HUDEP-2 (cell line): ENCODE data around the gene FLNA.
"Not testable (repeated sequence)": the region's sequence is repeated elsewhere in the genome, so short reads cannot be mapped to it uniquely, and the experiment has no call there.

Experiments
- DNase-seq, 76 experiments: peaks; one replicate each; lab custom pipeline; 2025; ENCODE audit not compliant: unreplicated experiment in 76 of 76; lab: John Stamatoyannopoulos, UW

FLNA gene

GRCh38 chrX:154343063-154343462 lies 31.4 kb downstream of the FLNA start:
- DNase-seq, result not testable (repeated sequence)

GRCh38 chrX:154341399-154342298 lies 32.8 kb downstream of the FLNA start:
- not testable (repeated sequence) for DNase-seq

- no peak for DNase-seq
These were observed 39.9 kb downstream of the FLNA start for GRCh38 chrX:154334496-154334895.

- no peak for DNase-seq
These were observed 40.6 kb downstream of the FLNA start for GRCh38 chrX:154333837-154334271.

- no peak for DNase-seq
These were observed 41.3 kb downstream of the FLNA start for GRCh38 chrX:154333116-154333515.

GRCh38 chrX:154332561-154332960 lies 41.9 kb downstream of the FLNA start:
- no peak for DNase-seq

- DNase-seq, result no peak
These were observed 45.1 kb downstream of the FLNA start for GRCh38 chrX:154329294-154329693.

- DNase-seq, result no peak
These were observed 45.8 kb downstream of the FLNA start for GRCh38 chrX:154328646-154329045.

- DNase-seq, result no peak
These were observed 47.2 kb downstream of the FLNA start for GRCh38 chrX:154327038-154327820.

GRCh38 chrX:154325541-154325940 lies 48.9 kb downstream of the FLNA start:
- DNase-seq, result no peak

GRCh38 chrX:154323537-154323936 lies 50.9 kb downstream of the FLNA start:
- DNase-seq, result no peak

GRCh38 chrX:154322890-154323289 lies 51.5 kb downstream of the FLNA start:
- DNase-seq, result peak in 1 of 76 experiments; percentile 0

GRCh38 chrX:154321594-154321993 lies 52.8 kb downstream of the FLNA start:
- DNase-seq, result no peak

- no peak for DNase-seq
These were observed 53.3 kb downstream of the FLNA start for GRCh38 chrX:154321152-154321551.

- DNase-seq, result no peak
These were observed 54.0 kb downstream of the FLNA start for GRCh38 chrX:154320406-154320805.

GRCh38 chrX:154317391-154317995 lies 56.9 kb downstream of the FLNA start:
- DNase-seq, result no peak

- no peak for DNase-seq
These were observed 59.0 kb downstream of the FLNA start for GRCh38 chrX:154315416-154315815.

- no peak for DNase-seq
These were observed 61.3 kb downstream of the FLNA start for GRCh38 chrX:154313147-154313546.

- DNase-seq, result no peak
These were observed 62.3 kb downstream of the FLNA start for GRCh38 chrX:154312116-154312515.

- no peak for DNase-seq
These were observed 63.6 kb downstream of the FLNA start for GRCh38 chrX:154310616-154311536.
